ENCODE data around the gene NOS3.

NOS3 gene

DNA sequence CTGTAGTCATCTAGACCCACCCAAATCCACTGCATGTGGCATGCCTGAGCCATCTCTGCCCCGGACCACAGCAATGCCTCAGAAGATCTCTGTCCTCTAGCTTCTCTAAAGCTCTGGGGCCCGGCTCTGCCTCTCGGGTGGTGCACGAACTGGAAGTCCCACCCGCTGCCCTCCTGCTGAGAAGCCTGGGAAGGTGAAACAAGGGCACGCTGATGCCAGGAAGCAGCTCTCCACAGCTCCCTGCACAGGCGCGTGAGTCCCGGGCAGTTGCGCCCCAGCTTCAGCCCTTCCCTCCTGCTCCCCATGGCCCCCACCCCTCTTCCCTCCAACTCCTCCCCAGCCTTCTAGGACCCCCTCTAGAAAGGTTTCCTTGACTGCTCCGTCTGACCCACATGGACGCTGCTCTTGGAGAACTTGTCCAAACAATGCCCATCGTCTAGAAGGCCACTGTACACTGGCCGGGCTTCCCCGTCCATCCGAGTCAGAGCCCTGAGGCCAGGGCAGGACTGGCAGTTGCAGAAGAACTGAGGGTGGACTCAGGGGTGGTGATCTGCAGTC is 25.5 kb upstream of the NOS3 start:
- no peak overlapping the region for H3K4me3 ChIP-seq (ENCODE audit: low read depth in 1 of 2, low read length in 2 of 2)
- H3K27me3 ChIP-seq (ENCODE audit: insufficient read depth, low read length, poor library complexity), result peaks cover 2% of the 10 kb centered on the region
- H2AFZ ChIP-seq (ENCODE audit: low read depth, low read length), result no peak overlapping the region
- TF ChIP-seq EZH2 (IDR thresholded peaks at IDR 0.05; ENCODE audit: borderline replicate concordance, low read depth, low read length, severe bottlenecking) (no peak), CTCF (IDR thresholded peaks at IDR 0.05; ENCODE audit: borderline replicate concordance, extremely low read depth, low read length, poor library complexity, severe bottlenecking) (no peak)
- ATAC-seq (ENCODE audit: insufficient read depth, low read depth) (no peak), DNase-seq (no peak)
- H3K79me2 ChIP-seq (ENCODE audit: insufficient read depth, low read length), result no peaks in the 10 kb centered on the region
- peaks cover 2% of the 10 kb centered on the region; the same call in 1 of the 2 replicates for H3K4me1 ChIP-seq (ENCODE audit: insufficient read depth, low read length)
- no peak overlapping the region for H3K4me2 ChIP-seq (ENCODE audit: insufficient read depth, low read length)
- no peak overlapping the region for H3K27ac ChIP-seq (ENCODE audit: low read length)
- H4K20me1 ChIP-seq (ENCODE audit: insufficient read depth, low read length), result peaks cover 18% of the 10 kb centered on the region; the same call in 1 of the 2 replicates
- H3K9me3 ChIP-seq (ENCODE audit: insufficient read depth, low read length, severe bottlenecking), result no peaks in the 10 kb centered on the region
- H3K36me3 ChIP-seq (ENCODE audit: insufficient read depth, low read length), result no peaks in the 10 kb centered on the region
- no peak overlapping the region for H3K9ac ChIP-seq (ENCODE audit: low read depth, low read length)

DNA sequence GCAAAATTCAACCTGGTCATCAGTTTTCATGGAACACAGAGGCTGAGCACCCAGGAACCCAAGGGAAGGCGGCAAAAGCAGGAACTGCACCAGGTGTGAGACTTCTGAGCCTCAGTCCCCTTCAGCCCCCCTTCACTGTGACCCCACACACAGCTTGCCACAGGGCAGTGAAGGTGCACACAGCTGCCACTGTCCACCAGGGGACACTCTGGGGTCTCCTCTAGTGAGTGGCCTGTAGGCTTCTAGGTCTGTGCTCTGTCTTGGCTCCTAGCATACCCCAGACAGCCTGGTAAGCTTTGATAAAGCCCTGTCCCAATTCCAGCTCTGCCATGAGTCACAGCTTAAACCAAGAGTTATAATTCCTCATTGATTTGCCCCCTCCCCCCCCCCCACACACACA is 24.8 kb upstream of the NOS3 start:
- H3K4me3 ChIP-seq (ENCODE audit: low read depth in 1 of 2, low read length in 2 of 2), result no peak overlapping the region
- H3K27me3 ChIP-seq (ENCODE audit: insufficient read depth, low read length, poor library complexity), result peaks cover 2% of the 10 kb centered on the region
- DNase-seq (no peak), ATAC-seq (ENCODE audit: insufficient read depth, low read depth) (no peak)
- no peak for TF ChIP-seq CTCF (IDR thresholded peaks at IDR 0.05; ENCODE audit: borderline replicate concordance, extremely low read depth, low read length, poor library complexity, severe bottlenecking)
- TF ChIP-seq EZH2 (IDR thresholded peaks at IDR 0.05; ENCODE audit: borderline replicate concordance, low read depth, low read length, severe bottlenecking), result no peak
- H3K9ac ChIP-seq (ENCODE audit: low read depth, low read length), result no peak overlapping the region
- H3K36me3 ChIP-seq (ENCODE audit: insufficient read depth, low read length), result no peaks in the 10 kb centered on the region
- peaks cover 2% of the 10 kb centered on the region; the same call in 1 of the 2 replicates for H3K4me1 ChIP-seq (ENCODE audit: insufficient read depth, low read length)
- H4K20me1 ChIP-seq (ENCODE audit: insufficient read depth, low read length), result peaks cover 18% of the 10 kb centered on the region; the same call in 1 of the 2 replicates
- H3K9me3 ChIP-seq (ENCODE audit: insufficient read depth, low read length, severe bottlenecking), result no peaks in the 10 kb centered on the region
- H2AFZ ChIP-seq (ENCODE audit: low read depth, low read length), result no peak overlapping the region
- H3K79me2 ChIP-seq (ENCODE audit: insufficient read depth, low read length), result no peaks in the 10 kb centered on the region
- no peak overlapping the region for H3K4me2 ChIP-seq (ENCODE audit: insufficient read depth, low read length)
- no peak overlapping the region for H3K27ac ChIP-seq (ENCODE audit: low read length)

DNA sequence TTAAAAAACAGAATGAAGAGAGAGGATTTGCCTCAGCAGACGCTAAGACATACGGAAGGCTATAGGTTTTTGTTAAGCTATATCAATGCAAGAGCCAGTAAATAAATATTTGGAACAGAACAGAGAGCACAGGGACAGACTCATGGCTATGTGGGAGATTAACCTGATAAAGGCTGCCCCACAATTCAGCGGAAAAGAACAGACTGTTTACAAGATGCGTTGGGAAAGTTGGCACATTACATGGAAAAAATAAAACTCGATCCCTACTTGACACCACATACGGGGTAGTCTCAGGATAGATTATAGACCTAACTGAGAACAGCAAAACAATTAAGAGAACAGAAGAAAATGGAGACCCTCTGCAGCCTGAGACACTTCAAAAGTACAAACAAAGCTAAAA is 23.5 kb upstream of the NOS3 start:
- TF ChIP-seq CTCF (IDR thresholded peaks at IDR 0.05; ENCODE audit: borderline replicate concordance, extremely low read depth, low read length, poor library complexity, severe bottlenecking) (no peak), EZH2 (IDR thresholded peaks at IDR 0.05; ENCODE audit: borderline replicate concordance, low read depth, low read length, severe bottlenecking) (no peak)
- ATAC-seq (ENCODE audit: insufficient read depth, low read depth), result no peak
- no peak for DNase-seq
- H3K4me1 ChIP-seq (ENCODE audit: insufficient read depth, low read length), result peaks cover 2% of the 10 kb centered on the region; the same call in 1 of the 2 replicates
- H3K79me2 ChIP-seq (ENCODE audit: insufficient read depth, low read length), result no peaks in the 10 kb centered on the region
- H3K27me3 ChIP-seq (ENCODE audit: insufficient read depth, low read length, poor library complexity), result peaks cover 2% of the 10 kb centered on the region
- no peak overlapping the region for H2AFZ ChIP-seq (ENCODE audit: low read depth, low read length)
- no peak overlapping the region for H3K4me2 ChIP-seq (ENCODE audit: insufficient read depth, low read length)
- no peak overlapping the region for H3K9ac ChIP-seq (ENCODE audit: low read depth, low read length)
- H3K9me3 ChIP-seq (ENCODE audit: insufficient read depth, low read length, severe bottlenecking), result no peaks in the 10 kb centered on the region
- H3K27ac ChIP-seq (ENCODE audit: low read length), result no peak overlapping the region
- H4K20me1 ChIP-seq (ENCODE audit: insufficient read depth, low read length), result peaks cover 15% of the 10 kb centered on the region
- no peaks in the 10 kb centered on the region for H3K36me3 ChIP-seq (ENCODE audit: insufficient read depth, low read length)
- H3K4me3 ChIP-seq (ENCODE audit: low read depth in 1 of 2, low read length in 2 of 2), result no peak overlapping the region

Measured in DND-41 (cell line).